Right ventricle myocardium superior (tissue), 1 donor: Measurements from ENCODE around the gene NSMCE1. TPM values are rescaled to one million over a fixed set of nuclear protein-coding genes. Genes with fewer than 3 reads are reported as not detected.
"Not testable (repeated sequence)": the region's sequence is repeated elsewhere in the genome, so short reads cannot be mapped to it uniquely, and the experiment has no call there.

Source experiments
- ATAC-seq: fragments of 200-7000 bp; cut with Tn5 transposase; one replicate; pipeline ENCODE4 v1.9.1; 2020; ENCODE audit warnings: mild to moderate bottlenecking; ENCODE audit not compliant: poor library complexity
- DNase-seq: peaks from one replicate; pipeline ENCODE4 v3.0.0-alpha.2; 2020
- intact Hi-C: fragments of 100-400 bp; cut with DNase I; formaldehyde crosslinking; loops from one replicate; pipeline ENCODE4 v1.11.2; 2022
- total RNA-seq: library from RNA; stranded (reverse); fragmentation: NEBNext Ultra II Directional; extraction: Animal tissue kit (Norgen Biotek cat#: 25700); gene quantifications from one replicate; pipeline ENCODE4 v1.2.1, GENCODE V29; 2021
- donor health status: DM: no; HTN: yes; CAD: no; lungs with severe emphysema.

Gene NSMCE1
- total RNA-seq, 1 donor from 2014 or later = 36.0 TPM

DNA sequence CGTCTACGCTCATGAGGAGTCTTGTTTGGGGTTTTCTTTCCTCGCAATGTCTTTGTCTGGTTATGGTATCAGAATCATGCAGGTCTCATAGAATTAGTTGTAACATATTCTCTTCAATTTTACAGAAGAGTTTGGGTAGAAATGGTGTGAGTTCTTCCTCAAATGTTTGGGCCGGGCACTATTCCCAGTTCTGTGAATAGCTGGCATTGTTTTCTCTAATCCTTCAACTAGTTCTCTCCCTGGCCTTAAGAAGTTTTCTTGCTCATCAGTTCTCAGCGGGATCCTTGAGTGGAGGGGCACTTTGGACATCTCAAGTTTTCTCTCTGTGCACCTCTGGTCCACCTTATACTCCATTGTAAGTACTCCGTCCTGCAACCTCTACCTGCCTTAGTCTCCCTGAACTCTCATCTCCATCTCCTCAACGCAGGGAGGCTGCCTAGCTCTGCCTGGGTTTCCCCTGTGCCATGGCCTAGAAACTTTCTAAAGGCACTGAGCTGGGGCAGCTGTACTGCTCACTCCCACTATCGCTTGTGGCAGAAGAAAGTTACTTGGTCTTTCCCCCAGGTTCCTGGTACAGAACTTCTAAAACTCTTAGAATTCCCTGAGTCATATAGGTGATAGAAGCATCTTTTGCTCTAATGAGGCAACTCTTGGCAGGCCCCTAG, 16.9 kb downstream of the NSMCE1 start:
- ATAC-seq (no peak), DNase-seq (no peak)
- intact Hi-C loops = no loop called here

DNA sequence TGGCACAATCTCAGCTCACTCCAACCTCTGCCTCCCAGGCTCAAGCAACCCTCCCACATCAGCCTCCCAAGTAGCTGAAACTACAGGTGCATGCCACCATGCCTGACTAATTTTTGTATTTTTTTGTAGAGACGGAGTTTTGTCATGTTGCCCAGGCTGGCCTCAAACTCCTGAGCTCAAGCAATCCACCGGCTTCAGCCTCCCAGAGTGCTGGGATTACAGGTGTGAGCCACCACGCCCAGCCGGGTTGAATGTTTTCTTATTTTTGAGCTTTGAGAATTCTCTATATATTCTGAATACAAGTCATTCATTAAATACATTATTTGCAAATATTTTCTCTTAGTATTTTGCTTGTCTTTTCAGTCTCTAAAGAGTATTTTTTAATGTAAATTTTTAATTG, 19.7 kb downstream of the NSMCE1 start:
- intact Hi-C loops, ATAC-seq, DNase-seq: not testable (repeated sequence)

DNA sequence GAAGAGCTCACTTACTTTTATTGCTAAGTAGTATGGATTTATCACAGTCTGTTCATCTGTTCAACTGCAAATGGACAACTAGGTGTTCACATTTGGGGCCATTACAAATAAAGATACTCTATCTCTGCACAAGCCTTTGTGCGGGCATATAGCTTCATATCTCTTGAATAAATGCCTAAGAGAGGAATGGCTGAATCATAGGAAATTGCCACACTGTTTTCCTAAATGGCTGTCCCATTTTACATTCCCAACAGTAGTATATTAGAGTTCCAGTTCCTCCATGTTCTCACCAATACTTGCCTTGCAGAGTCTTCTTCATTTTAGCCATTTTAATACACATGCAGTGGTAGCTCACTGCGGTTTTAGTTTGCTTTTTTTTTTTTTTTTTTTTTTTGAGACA, 20.5 kb downstream of the NSMCE1 start:
- ATAC-seq = no peak
- intact Hi-C loops = no loop called here
- DNase-seq = no peak

DNA sequence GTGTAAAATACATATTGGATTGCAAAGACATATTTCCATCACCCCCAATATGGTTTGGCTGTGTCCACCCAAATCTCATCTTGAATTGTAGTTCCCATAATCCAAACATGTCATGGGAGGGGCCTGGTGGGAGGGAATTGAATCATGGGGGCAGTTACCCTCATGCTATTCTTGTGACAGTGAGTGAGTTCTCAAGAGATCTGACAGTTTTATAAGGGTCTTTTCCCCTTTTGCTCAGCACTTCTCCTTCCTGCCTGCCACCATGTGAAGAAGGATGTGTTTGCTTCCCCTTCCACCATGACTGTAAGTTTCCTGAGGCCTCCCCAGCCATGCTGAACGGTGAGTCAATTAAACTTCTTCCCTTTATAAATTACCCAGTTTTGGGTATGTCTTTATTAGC, 21.5 kb downstream of the NSMCE1 start:
- ATAC-seq, intact Hi-C loops, DNase-seq: not testable (repeated sequence)

DNA sequence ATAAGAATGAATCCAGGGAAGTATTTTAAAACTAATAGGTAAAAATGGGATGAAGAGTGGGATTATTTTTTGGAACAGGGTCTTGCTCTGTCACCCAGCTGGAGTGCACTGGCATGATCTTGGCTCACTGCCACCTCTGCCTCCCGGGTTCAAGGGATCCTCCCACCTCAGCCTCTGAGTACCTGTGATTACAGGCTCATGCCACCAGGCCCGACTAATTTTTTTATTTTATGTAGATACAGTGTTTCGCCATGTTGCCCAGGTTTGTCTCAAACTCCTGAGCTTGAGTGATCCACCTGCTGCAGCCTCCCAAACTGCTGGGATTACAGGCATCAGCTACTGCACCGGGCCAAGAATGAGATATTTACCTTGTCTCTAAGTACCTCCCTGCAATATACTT, 22.1 kb downstream of the NSMCE1 start:
- intact Hi-C loops = no loop called here
- ATAC-seq = no peak

DNA sequence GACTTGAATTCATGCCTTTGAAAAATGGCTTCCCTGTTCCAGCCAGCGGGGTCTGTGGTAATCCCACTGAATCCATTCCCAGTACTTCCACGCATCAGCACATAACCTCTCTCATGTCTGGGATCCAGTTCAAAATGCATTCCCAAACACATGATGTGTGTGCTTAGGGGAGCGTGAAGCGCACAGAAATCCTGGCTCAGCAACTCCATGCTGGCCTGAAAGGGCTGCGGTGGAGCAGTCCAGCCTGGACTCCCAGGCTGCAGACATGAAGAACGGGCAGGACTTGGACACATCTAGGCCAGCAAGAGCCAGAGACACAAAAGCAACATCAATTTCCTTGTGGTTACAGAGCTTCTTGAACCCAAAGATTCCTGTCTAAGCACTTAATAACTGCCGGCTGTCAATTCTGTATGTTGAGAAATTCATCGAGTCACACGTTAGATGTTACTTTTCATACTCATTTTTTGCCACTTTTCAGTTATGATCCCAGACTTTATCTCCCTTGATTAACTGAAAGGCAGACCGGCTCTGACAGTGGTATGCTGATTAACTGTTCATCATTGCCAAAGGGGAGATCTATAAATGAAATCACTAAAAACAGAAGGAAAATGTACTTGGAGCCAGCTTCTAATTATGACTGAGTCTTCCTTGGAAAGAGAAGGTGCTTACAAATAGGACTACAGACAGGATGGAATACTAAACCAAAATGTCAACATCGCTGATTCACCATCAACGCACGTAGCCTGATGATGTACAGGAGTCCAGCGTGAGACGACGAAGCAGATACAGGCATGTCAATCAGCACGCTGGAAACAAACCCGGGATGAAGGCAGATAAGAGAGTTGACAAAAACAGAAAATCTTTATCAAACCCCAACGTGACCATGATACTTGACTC, 23.0 kb downstream of the NSMCE1 start:
- DNase-seq = peak; percentile 76
- peak; percentile 85 for ATAC-seq
- intact Hi-C loops = no loop called here

More for the DNA sequence above, 22.1 kb downstream of the NSMCE1 start:
- no peak for DNase-seq

- ATAC-seq (no peak), DNase-seq (no peak)
- intact Hi-C loops = no loop called here
Measured at GRCh38 chr16:27244363-27244755, 24.2 kb downstream of the NSMCE1 start.

- ATAC-seq (no peak), DNase-seq (no peak)
- intact Hi-C loops = no loop called here
Measured at GRCh38 chr16:27243725-27244362, 24.7 kb downstream of the NSMCE1 start.

DNA sequence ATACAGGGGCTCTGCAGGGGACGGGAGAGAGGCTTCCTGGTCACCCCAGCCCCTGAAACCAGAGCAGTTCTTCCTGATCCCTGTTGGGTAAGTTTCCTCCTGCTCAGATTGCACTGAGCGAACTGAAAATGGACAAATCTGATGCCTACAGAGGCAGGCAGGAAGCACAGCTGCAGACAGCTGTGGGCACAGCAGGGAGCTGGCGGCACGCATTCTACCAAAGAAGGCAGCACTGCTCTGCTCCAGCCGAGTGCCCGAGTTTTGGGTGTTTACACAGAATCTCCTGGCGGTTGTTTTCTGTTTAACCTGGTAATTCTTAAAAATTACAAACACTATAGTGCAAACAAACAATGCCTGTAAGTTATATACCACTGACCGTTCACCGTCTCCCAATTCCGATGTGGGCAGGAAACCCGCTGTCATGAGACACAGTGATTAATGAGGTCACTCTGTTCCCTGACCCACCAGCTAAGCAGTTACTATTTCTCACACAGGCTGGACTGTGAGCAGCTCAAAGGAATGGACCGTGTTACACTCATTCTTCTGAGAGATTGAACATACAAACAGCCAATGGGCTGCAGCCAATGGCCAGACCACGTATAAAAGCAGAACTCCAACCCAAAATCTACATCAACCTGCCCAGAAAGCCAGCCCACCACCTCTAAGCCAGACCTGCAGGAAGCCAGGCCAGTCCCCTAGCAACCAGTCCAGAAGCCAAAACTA, 25.5 kb downstream of the NSMCE1 start:
- intact Hi-C loops = no loop called here
- ATAC-seq = peak; percentile 69
- peak; percentile 60 for DNase-seq

DNA sequence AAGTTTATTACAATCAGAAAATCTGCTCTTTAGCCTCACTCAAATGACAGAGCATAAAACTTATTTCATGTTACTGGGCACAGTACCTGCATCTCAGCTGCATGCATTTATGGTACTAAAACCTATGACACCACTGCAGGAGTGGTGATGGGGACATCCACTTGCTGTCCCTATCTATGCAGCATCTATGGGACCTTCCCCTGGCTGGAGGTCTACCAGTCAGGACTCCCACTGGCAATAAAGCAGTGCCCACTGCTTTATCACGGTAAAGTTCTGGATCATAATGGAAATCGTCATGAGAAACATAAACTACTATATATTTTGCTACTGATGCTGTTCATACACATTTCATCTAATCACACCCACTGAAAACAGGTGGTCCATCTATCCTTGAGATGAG, 26.2 kb downstream of the NSMCE1 start:
- DNase-seq (no peak), ATAC-seq (no peak)
- intact Hi-C loops = no loop called here

DNA sequence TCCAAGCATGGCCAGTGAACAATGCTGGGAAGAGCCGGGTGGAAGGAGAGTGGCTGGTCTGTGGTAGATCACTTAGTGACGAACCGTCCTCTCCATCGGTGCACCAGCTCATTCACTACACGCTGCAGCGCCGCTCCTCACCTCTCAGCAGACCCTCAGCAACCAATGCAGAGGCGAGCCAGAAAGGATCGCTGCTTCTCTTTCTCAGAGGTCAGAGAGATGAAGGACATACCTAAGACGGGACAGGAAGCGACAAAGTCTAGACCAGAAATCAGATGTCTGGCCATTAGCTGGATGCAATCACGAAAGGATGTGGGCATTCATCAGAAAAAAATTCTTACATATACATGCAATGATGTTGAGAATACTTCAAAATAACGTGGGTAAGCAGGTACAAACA, 26.9 kb downstream of the NSMCE1 start:
- ATAC-seq = no peak
- intact Hi-C loops = no loop called here

DNA sequence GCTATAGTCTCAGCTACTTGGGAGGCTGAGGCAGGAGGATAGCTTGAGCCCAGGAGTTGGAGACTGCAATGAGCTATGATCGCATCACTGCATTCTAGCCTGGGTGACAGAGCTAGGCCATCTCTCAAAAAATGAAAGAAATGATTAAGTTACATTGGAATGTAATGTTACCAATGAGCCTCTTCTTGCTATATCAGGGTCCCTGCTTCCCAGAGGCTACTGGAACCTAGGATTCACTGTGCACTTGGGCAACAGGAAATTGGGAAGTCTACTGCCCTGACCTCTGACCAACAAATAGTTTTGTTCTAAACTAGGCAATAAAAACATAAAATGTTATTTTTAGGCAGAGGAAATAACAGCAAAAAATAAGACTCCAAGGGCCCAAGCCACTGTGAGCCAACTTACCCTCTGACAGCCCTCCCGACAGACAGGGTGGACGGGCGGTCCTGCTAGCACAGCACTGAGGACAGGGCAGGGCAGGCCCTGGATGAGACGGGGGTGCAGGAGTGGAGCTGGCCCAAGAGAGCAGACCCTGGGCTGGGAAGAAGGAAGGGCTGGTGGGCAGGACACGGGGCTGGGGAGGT, 27.5 kb downstream of the NSMCE1 start:
- DNase-seq (no peak), ATAC-seq (no peak)
- intact Hi-C loops = no loop called here

More for the DNA sequence above, 26.9 kb downstream of the NSMCE1 start:
- no peak for DNase-seq

- ATAC-seq = no peak
- no peak for DNase-seq
- intact Hi-C loops = loop anchor here (5.0 kb wide), 1 partner anchor 127 kb away; no protein-coding TSS in a partner anchor
Measured at GRCh38 chr16:27239906-27240655, 28.5 kb downstream of the NSMCE1 start.

GRCh38 chr16:27239026-27239425, 29.5 kb downstream of the NSMCE1 start:
- ATAC-seq = no peak
- intact Hi-C loops = loop anchor here (5.0 kb wide), 1 partner anchor 128 kb away; no protein-coding TSS in a partner anchor
- DNase-seq = no peak

GRCh38 chr16:27238591-27238990, 30.0 kb downstream of the NSMCE1 start:
- intact Hi-C loops = loop anchor here (5.0 kb wide), 1 partner anchor 129 kb away; no protein-coding TSS in a partner anchor
- no peak for ATAC-seq
- DNase-seq = no peak

DNA sequence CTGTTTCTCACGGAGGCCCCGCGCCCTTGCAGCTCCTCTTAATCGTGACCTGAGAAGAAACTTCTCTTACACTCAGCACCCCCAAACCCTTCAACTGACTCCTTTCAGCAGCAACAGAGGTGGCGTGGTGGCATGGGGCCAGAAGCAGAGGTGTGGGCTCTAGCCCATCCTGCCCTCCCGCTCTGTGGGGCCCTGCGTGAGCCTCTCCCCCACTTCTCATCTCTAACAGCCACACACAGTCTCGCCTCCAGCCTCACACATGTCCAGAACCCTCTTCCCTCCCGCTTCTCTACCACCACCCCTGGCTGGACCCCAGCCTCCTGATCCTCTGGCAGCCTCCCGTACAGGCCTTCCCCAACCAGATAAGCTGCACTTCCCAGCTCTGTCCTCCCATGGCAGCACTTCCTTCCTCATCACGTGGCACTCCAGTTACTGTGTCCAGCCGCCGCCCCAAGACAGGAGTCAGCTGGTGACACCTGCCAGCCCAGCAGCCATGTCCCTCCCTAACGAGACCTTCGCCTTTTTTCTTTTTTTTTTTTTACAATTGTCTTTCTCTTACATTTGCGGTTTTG, 30.5 kb downstream of the NSMCE1 start:
- DNase-seq (peak; percentile 70), ATAC-seq (peak; percentile 18)
- intact Hi-C loops = loop anchor here (5.0 kb wide), 1 partner anchor 129 kb away; no protein-coding TSS in a partner anchor
